Activated T-helper 9 cell treated with anti-CD3 and anti-CD28 coated beads, Interleukin-2, amount 50 U/mL, for 16 hours (primary cell): ENCODE measurements around the gene SPOP.
A peak's percentile ranks its signal among the peaks of the same experiment; 100 is the strongest.
"Not testable (repeated sequence)": the region's sequence is repeated elsewhere in the genome, so short reads cannot be mapped to it uniquely, and the experiment has no call there.

Experiments
- DNase-seq: peaks from one replicate; pipeline ENCODE4 v3.0.0-alpha.2; 2020; ENCODE audit warnings: low read depth

Gene SPOP

GRCh38 chr17:49695698-49696232 is 17.9 kb upstream of the SPOP start:
- DNase-seq, result no peak

GRCh38 chr17:49694847-49695697 is 17.2 kb upstream of the SPOP start:
- peak; percentile 53 for DNase-seq

- DNase-seq, result no peak
Measured at GRCh38 chr17:49692751-49693150, 14.9 kb upstream of the SPOP start.

GRCh38 chr17:49691677-49692191 is 13.8 kb upstream of the SPOP start:
- DNase-seq, result no peak

- DNase-seq, result no peak
Measured at GRCh38 chr17:49691086-49691676, 13.3 kb upstream of the SPOP start.

GRCh38 chr17:49690256-49690655 is 12.4 kb upstream of the SPOP start:
- no peak for DNase-seq

- DNase-seq, result no peak
Measured at GRCh38 chr17:49688848-49689247, 11.0 kb upstream of the SPOP start.

- no peak for DNase-seq
Measured at GRCh38 chr17:49687878-49688491, 10.1 kb upstream of the SPOP start.

GRCh38 chr17:49681106-49681979 is 3.4 kb upstream of the SPOP start:
- no peak for DNase-seq

GRCh38 chr17:49680314-49680713 is 2.4 kb upstream of the SPOP start:
- no peak for DNase-seq

GRCh38 chr17:49677134-49677932 is 564 bp downstream of the SPOP start:
- DNase-seq, result peak; percentile 97

- no peak for DNase-seq
Measured at GRCh38 chr17:49676276-49676868, 1.5 kb downstream of the SPOP start.

- no peak for DNase-seq
Measured at GRCh38 chr17:49674507-49674906, 3.4 kb downstream of the SPOP start.

- DNase-seq, result not testable (repeated sequence)
Measured at GRCh38 chr17:49673679-49674078, 4.2 kb downstream of the SPOP start.

- DNase-seq, result no peak
Measured at GRCh38 chr17:49670641-49671040, 7.3 kb downstream of the SPOP start.

GRCh38 chr17:49670002-49670401 is 7.9 kb downstream of the SPOP start:
- DNase-seq, result no peak

- no peak for DNase-seq
Measured at GRCh38 chr17:49667854-49668253, 10.0 kb downstream of the SPOP start.

GRCh38 chr17:49664706-49665211 is 13.1 kb downstream of the SPOP start:
- no peak for DNase-seq

- DNase-seq, result no peak
Measured at GRCh38 chr17:49659661-49660382, 18.1 kb downstream of the SPOP start.

- DNase-seq, result no peak
Measured at GRCh38 chr17:49656247-49656646, 21.6 kb downstream of the SPOP start.
